Neural cell (in vitro differentiated cells): ENCODE results near the gene CEACAM18.

Source experiments
- EP300 ChIP-seq: fragments of 450-650 bp; conservative IDR thresholded peaks from 2 replicates; pipeline ENCODE4 v1.6.1; 2014; ENCODE audit warnings: antibody characterized with exemption, mild to moderate bottlenecking, moderate library complexity; ENCODE audit not compliant: poor library complexity, severe bottlenecking
- EZH2 ChIP-seq: fragments of 200-600, 300-800 bp; shearing (Covaris generic), sonication (generic); IDR thresholded peaks from 2 replicates; pipeline ENCODE4 v1.6.1; 2014; ENCODE audit warnings: antibody characterized with exemption, low read length, borderline replicate concordance, mild to moderate bottlenecking; ENCODE audit not compliant: insufficient read depth, poor library complexity, severe bottlenecking
- MXI1 ChIP-seq: fragments of 450-650 bp; conservative IDR thresholded peaks from 2 replicates; pipeline ENCODE4 v1.6.1; 2014; ENCODE audit warnings: antibody characterized with exemption, mild to moderate bottlenecking; ENCODE audit not compliant: poor library complexity, severe bottlenecking
- POLR2AphosphoS5 ChIP-seq: IDR thresholded peaks from 2 replicates; pipeline ENCODE4 v1.6.1; 2012
- RAD21 ChIP-seq: fragments of 450-650 bp; conservative IDR thresholded peaks from 2 replicates; pipeline ENCODE4 v1.6.1; 2014; ENCODE audit warnings: antibody characterized with exemption, mild to moderate bottlenecking, moderate library complexity
- SMC3 ChIP-seq: fragments of 450-650 bp; conservative IDR thresholded peaks from 2 replicates; pipeline ENCODE4 v1.6.1; 2014; ENCODE audit warnings: antibody characterized with exemption, mild to moderate bottlenecking, moderate library complexity; ENCODE audit not compliant: poor library complexity
- TAF1 ChIP-seq: IDR thresholded peaks from 2 replicates; pipeline ENCODE4 v1.6.1; 2012; ENCODE audit warnings: low read depth
- TF ChIP-seq, protein P1 (sequence below): fragments of 450-650 bp; IDR thresholded peaks from 2 replicates; pipeline ENCODE4 v1.5.1; 2014; ENCODE audit warnings: antibody characterized with exemption, mild to moderate bottlenecking, moderate library complexity; ENCODE audit not compliant: poor library complexity, severe bottlenecking
- TF ChIP-seq, protein P2 (sequence below): IDR thresholded peaks from 2 replicates; pipeline ENCODE4 v1.6.1; 2012; ENCODE audit warnings: borderline replicate concordance

DNA sequence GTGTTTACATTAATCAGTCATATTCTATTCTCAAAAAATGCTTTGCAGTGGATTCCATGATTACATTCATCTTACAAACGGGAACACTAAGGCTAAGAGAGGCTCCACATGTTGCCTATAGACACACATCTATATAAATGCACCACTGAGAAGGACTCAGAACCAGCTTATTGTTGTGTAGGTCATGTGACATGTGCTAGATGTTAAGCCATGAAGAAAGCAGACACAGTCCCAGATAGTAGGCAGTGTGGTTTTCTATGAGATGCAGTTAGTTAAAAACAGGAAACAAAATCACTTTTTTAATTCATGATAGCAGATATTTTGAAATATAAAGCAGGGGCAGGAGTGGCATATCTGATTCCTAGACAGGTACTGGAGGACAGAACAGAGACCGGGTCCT lies 42.4 kb downstream of the CEACAM18 start:
- TF ChIP-seq, protein P1, sequence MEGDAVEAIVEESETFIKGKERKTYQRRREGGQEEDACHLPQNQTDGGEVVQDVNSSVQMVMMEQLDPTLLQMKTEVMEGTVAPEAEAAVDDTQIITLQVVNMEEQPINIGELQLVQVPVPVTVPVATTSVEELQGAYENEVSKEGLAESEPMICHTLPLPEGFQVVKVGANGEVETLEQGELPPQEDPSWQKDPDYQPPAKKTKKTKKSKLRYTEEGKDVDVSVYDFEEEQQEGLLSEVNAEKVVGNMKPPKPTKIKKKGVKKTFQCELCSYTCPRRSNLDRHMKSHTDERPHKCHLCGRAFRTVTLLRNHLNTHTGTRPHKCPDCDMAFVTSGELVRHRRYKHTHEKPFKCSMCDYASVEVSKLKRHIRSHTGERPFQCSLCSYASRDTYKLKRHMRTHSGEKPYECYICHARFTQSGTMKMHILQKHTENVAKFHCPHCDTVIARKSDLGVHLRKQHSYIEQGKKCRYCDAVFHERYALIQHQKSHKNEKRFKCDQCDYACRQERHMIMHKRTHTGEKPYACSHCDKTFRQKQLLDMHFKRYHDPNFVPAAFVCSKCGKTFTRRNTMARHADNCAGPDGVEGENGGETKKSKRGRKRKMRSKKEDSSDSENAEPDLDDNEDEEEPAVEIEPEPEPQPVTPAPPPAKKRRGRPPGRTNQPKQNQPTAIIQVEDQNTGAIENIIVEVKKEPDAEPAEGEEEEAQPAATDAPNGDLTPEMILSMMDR = no peak
- TF ChIP-seq, protein P2, sequence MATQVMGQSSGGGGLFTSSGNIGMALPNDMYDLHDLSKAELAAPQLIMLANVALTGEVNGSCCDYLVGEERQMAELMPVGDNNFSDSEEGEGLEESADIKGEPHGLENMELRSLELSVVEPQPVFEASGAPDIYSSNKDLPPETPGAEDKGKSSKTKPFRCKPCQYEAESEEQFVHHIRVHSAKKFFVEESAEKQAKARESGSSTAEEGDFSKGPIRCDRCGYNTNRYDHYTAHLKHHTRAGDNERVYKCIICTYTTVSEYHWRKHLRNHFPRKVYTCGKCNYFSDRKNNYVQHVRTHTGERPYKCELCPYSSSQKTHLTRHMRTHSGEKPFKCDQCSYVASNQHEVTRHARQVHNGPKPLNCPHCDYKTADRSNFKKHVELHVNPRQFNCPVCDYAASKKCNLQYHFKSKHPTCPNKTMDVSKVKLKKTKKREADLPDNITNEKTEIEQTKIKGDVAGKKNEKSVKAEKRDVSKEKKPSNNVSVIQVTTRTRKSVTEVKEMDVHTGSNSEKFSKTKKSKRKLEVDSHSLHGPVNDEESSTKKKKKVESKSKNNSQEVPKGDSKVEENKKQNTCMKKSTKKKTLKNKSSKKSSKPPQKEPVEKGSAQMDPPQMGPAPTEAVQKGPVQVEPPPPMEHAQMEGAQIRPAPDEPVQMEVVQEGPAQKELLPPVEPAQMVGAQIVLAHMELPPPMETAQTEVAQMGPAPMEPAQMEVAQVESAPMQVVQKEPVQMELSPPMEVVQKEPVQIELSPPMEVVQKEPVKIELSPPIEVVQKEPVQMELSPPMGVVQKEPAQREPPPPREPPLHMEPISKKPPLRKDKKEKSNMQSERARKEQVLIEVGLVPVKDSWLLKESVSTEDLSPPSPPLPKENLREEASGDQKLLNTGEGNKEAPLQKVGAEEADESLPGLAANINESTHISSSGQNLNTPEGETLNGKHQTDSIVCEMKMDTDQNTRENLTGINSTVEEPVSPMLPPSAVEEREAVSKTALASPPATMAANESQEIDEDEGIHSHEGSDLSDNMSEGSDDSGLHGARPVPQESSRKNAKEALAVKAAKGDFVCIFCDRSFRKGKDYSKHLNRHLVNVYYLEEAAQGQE = no peak
- TF ChIP-seq RAD21 (no peak), EZH2 (no peak), POLR2AphosphoS5 (no peak), MXI1 (no peak), EP300 (no peak), SMC3 (no peak), TAF1 (no peak)
